NB4 (cell line): ENCODE data around the gene MRPL21.

Source experiments
- MYC ChIP-seq: IDR thresholded peaks from 2 replicates; pipeline ENCODE4 v1.6.1; 2011; ENCODE audit warnings: low read depth, low read length
- POLR2A ChIP-seq: IDR thresholded peaks from 2 replicates; pipeline ENCODE4 v1.6.1; 2011; ENCODE audit warnings: mild to moderate bottlenecking; ENCODE audit not compliant: insufficient read length; ENCODE audit errors: extremely low read depth
- TF ChIP-seq, protein P1 (sequence below): IDR thresholded peaks from one replicate; pipeline ENCODE4 v1.5.1; 2012; ENCODE audit warnings: low read depth, low read length
- TF ChIP-seq, protein P2 (sequence below): IDR thresholded peaks from 2 replicates; pipeline ENCODE4 v1.6.1; 2011; ENCODE audit warnings: low read depth, low read length

DNA sequence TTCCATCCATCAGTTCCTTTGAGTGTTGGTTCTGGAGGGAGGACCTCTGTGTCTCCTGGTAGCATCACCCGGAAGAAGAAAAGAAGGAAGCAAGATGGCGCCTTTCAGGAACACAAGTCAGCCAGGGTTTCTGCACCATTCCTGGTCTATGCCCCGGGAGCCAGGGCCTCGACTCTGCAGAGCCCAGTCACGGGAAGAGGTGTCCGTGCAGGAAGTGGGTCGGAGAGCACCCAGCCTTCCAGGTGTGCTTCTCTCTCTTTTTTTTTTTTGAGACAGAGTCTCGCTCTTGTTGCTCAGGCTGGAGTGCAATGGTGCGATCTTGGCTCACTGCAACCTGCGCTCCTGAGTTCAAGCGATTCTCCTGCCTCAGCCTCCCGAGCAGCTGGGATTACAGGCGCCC is 21.2 kb downstream of the MRPL21 start:
- TF ChIP-seq, protein P1, sequence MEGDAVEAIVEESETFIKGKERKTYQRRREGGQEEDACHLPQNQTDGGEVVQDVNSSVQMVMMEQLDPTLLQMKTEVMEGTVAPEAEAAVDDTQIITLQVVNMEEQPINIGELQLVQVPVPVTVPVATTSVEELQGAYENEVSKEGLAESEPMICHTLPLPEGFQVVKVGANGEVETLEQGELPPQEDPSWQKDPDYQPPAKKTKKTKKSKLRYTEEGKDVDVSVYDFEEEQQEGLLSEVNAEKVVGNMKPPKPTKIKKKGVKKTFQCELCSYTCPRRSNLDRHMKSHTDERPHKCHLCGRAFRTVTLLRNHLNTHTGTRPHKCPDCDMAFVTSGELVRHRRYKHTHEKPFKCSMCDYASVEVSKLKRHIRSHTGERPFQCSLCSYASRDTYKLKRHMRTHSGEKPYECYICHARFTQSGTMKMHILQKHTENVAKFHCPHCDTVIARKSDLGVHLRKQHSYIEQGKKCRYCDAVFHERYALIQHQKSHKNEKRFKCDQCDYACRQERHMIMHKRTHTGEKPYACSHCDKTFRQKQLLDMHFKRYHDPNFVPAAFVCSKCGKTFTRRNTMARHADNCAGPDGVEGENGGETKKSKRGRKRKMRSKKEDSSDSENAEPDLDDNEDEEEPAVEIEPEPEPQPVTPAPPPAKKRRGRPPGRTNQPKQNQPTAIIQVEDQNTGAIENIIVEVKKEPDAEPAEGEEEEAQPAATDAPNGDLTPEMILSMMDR = no peak
- no peak for TF ChIP-seq POLR2A
- TF ChIP-seq, protein P2, sequence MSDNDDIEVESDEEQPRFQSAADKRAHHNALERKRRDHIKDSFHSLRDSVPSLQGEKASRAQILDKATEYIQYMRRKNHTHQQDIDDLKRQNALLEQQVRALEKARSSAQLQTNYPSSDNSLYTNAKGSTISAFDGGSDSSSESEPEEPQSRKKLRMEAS = no peak
- no peak for TF ChIP-seq MYC
